HEK293 (cell line): ENCODE data around the gene FAM124B.

Experiments used
- CTCF ChIP-seq: fragments of 450-650 bp; formaldehyde crosslinking; IDR thresholded peaks from 2 replicates; pipeline ENCODE4 v1.5.1; 2016; ENCODE audit warnings: missing biosample characterization, missing genetic modification characterization
- MZF1 ChIP-seq: fragments of 450-650 bp; formaldehyde crosslinking; IDR thresholded peaks from 2 replicates; pipeline ENCODE4 v1.5.1; 2017; ENCODE audit warnings: missing biosample characterization, missing genetic modification characterization, borderline replicate concordance
- TCF7L2 ChIP-seq: IDR thresholded peaks from 2 replicates; pipeline ENCODE4 v1.6.1; 2011; ENCODE audit warnings: low read depth, mild to moderate bottlenecking, inconsistent platforms, low read length, moderate library complexity, borderline replicate concordance
- TRIM28 ChIP-seq: IDR thresholded peaks from 2 replicates; pipeline ENCODE4 v1.6.1; 2011; ENCODE audit warnings: low read length, control low read depth, borderline replicate concordance
- ZBTB20 ChIP-seq: fragments of 450-650 bp; formaldehyde crosslinking; IDR thresholded peaks from 2 replicates; pipeline ENCODE4 v1.5.1; 2016; ENCODE audit warnings: missing biosample characterization, missing genetic modification characterization
- ZBTB21 ChIP-seq: fragments of 450-650 bp; formaldehyde crosslinking; IDR thresholded peaks from 2 replicates; pipeline ENCODE4 v1.5.1; 2017; ENCODE audit warnings: missing biosample characterization, missing genetic modification characterization
- ZEB2 ChIP-seq: fragments of 450-650 bp; formaldehyde crosslinking; IDR thresholded peaks from 2 replicates; pipeline ENCODE4 v1.5.1; 2016; ENCODE audit warnings: missing biosample characterization, missing genetic modification characterization
- ZFP69B ChIP-seq: fragments of 450-650 bp; formaldehyde crosslinking; IDR thresholded peaks from 2 replicates; pipeline ENCODE4 v1.5.1; 2016; ENCODE audit warnings: missing biosample characterization, missing genetic modification characterization
- ZNF18 ChIP-seq: fragments of 450-650 bp; formaldehyde crosslinking; IDR thresholded peaks from 2 replicates; pipeline ENCODE4 v1.5.1; 2016; ENCODE audit warnings: missing biosample characterization, missing genetic modification characterization
- ZNF747 ChIP-seq: fragments of 450-650 bp; formaldehyde crosslinking; IDR thresholded peaks from 2 replicates; pipeline ENCODE4 v1.5.1; 2016; ENCODE audit warnings: missing biosample characterization, missing genetic modification characterization

GRCh38 chr2:224442071-224442967 lies 40.4 kb upstream of the FAM124B start:
- TF ChIP-seq TRIM28, result no peak
- TF ChIP-seq CTCF, result no peak
- TF ChIP-seq TCF7L2, result no peak
- no peak for TF ChIP-seq ZBTB21 (tag by site-specific recombination)
- no peak for TF ChIP-seq ZEB2 (tag by site-specific recombination)
- no peak for TF ChIP-seq ZNF747 (tag by site-specific recombination)
- no peak for TF ChIP-seq ZFP69B
- no peak for TF ChIP-seq ZBTB20
- no peak for TF ChIP-seq MZF1 (tag by site-specific recombination)
- no peak for TF ChIP-seq ZNF18 (tag by site-specific recombination)
